Body of pancreas (tissue), 4 donors: ENCODE measurements around the gene TAF3.

Experiments
- POLR2A ChIP-seq, 3 donors: fragments of 450-650 bp; IDR thresholded peaks; one replicate each; pipeline ENCODE4 v1.6.1; 2016; ENCODE audit warnings: antibody characterized with exemption in 3 of 3, mild to moderate bottlenecking in 2 of 3
- TF ChIP-seq, protein P1 (sequence below), 7 experiments: fragments of 450-650 bp in 4 of 7; fragments of 200-600 bp in 3 of 7; sonication (generic) in 3 of 7; IDR thresholded peaks; one replicate each; pipeline ENCODE4 v1.5.1; 2016 to 2019; ENCODE audit warnings: antibody characterized with exemption in 7 of 7

- TF ChIP-seq, protein P1, sequence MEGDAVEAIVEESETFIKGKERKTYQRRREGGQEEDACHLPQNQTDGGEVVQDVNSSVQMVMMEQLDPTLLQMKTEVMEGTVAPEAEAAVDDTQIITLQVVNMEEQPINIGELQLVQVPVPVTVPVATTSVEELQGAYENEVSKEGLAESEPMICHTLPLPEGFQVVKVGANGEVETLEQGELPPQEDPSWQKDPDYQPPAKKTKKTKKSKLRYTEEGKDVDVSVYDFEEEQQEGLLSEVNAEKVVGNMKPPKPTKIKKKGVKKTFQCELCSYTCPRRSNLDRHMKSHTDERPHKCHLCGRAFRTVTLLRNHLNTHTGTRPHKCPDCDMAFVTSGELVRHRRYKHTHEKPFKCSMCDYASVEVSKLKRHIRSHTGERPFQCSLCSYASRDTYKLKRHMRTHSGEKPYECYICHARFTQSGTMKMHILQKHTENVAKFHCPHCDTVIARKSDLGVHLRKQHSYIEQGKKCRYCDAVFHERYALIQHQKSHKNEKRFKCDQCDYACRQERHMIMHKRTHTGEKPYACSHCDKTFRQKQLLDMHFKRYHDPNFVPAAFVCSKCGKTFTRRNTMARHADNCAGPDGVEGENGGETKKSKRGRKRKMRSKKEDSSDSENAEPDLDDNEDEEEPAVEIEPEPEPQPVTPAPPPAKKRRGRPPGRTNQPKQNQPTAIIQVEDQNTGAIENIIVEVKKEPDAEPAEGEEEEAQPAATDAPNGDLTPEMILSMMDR (IDR thresholded peaks at IDR 0.05), result no peak
- no peak for TF ChIP-seq POLR2A (IDR thresholded peaks at IDR 0.05)
Measured at GRCh38 chr10:8037199-8037801, 219.0 kb downstream of the TAF3 start.
